HepG2 (cell line): ENCODE results near the gene TEDC1. TPM values are rescaled to one million over a fixed set of nuclear protein-coding genes. Genes with fewer than 3 reads are reported as not detected.

ENCODE experiments used
- HNRNPLL ChIP-seq: fragments of 200-400 bp; formaldehyde crosslinking; IDR thresholded peaks from 2 replicates; pipeline ENCODE4 v1.6.1; 2017; ENCODE audit warnings: mild to moderate bottlenecking, low read depth, low read length; ENCODE audit not compliant: poor library complexity, severe bottlenecking
- MTF1 ChIP-seq: sonication (generic); formaldehyde crosslinking; IDR thresholded peaks from 2 replicates; pipeline ENCODE4 v1.5.0; 2020; ENCODE audit warnings: missing genetic modification reagents
- PAWR ChIP-seq: sonication (generic); formaldehyde crosslinking; IDR thresholded peaks from 2 replicates; pipeline ENCODE4 v1.4.0; 2020; ENCODE audit warnings: missing genetic modification reagents, mild to moderate bottlenecking, borderline replicate concordance
- PHF5A ChIP-seq: IDR thresholded peaks from one replicate; pipeline ENCODE4 v1.6.1; 2018; ENCODE audit warnings: low read depth, missing genetic modification reagents; ENCODE audit not compliant: unreplicated experiment
- PITX1 ChIP-seq: sonication (generic); formaldehyde crosslinking; IDR thresholded peaks from 2 replicates; pipeline ENCODE4 v1.5.1; 2020; ENCODE audit warnings: mild to moderate bottlenecking, missing genetic modification reagents
- SOX13 ChIP-seq, 3 experiments: fragments of 450-650 bp in 1 of 3; sonication (generic) in 1 of 3; formaldehyde crosslinking in 1 of 3; IDR thresholded peaks in 2 of 3; conservative IDR thresholded peaks in 1 of 3; 2 replicates each; pipeline versions ENCODE4 v1.5.0 to v1.6.1; 2016 to 2020; ENCODE audit warnings: antibody characterized with exemption in 1 of 3, mild to moderate bottlenecking in 1 of 3, missing compliant biosample characterization in 1 of 3, missing genetic modification reagents in 1 of 3, moderate library complexity in 1 of 3
- SRSF1 ChIP-seq: fragments of 200-400 bp; formaldehyde crosslinking; optimal IDR thresholded peaks from 2 replicates; pipeline ENCODE3; 2017; ENCODE audit warnings: mild to moderate bottlenecking, low read depth, low read length, moderate library complexity
- ZC3H13 ChIP-seq: sonication (generic); formaldehyde crosslinking; IDR thresholded peaks from 2 replicates; pipeline ENCODE4 v1.8.1; 2023; ENCODE audit warnings: mild to moderate bottlenecking, missing genetic modification reagents, moderate library complexity
- ZNF180 ChIP-seq: sonication (generic); formaldehyde crosslinking; IDR thresholded peaks from 2 replicates; pipeline ENCODE4 v1.4.0; 2020; ENCODE audit warnings: low read depth, missing genetic modification reagents, borderline replicate concordance
- ZNF232 ChIP-seq: sonication (generic); formaldehyde crosslinking; IDR thresholded peaks from 2 replicates; pipeline ENCODE4 v1.4.0; 2020; ENCODE audit warnings: missing genetic modification reagents, borderline replicate concordance
- ZNF234 ChIP-seq: sonication (generic); formaldehyde crosslinking; conservative IDR thresholded peaks from 2 replicates; pipeline ENCODE4 v1.5.1; 2020; ENCODE audit warnings: mild to moderate bottlenecking, missing genetic modification reagents
- ZNF296 ChIP-seq: sonication (generic); formaldehyde crosslinking; conservative IDR thresholded peaks from 2 replicates; pipeline ENCODE4 v1.5.0; 2020; ENCODE audit warnings: mild to moderate bottlenecking, missing genetic modification reagents
- ZNF33A ChIP-seq: sonication (generic); formaldehyde crosslinking; IDR thresholded peaks from 2 replicates; pipeline ENCODE4 v1.5.1; 2020; ENCODE audit warnings: missing genetic modification reagents, mild to moderate bottlenecking, moderate library complexity, borderline replicate concordance
- ZNF775 ChIP-seq: sonication (generic); formaldehyde crosslinking; IDR thresholded peaks from 2 replicates; pipeline ENCODE4 v1.4.0; 2020; ENCODE audit warnings: missing genetic modification reagents, mild to moderate bottlenecking, moderate library complexity, borderline replicate concordance
- ZNF776 ChIP-seq: sonication (generic); formaldehyde crosslinking; IDR thresholded peaks from 2 replicates; pipeline ENCODE4 v1.4.0; 2020; ENCODE audit warnings: mild to moderate bottlenecking, missing genetic modification reagents
- polyA plus RNA-seq, 8 experiments: library from polyadenylated mRNA; depleted of rRNA in 3 of 8; stranded (reverse) in 7 of 8; unstranded in 1 of 8; fragments of >200 nt; fragmentation: Illumina TruSeq in 4 of 8; extraction: Trizol in 4 of 8; gene quantifications; 2 replicates each; pipeline versions ENCODE4 v1.2.1 to v1.2.3, GENCODE V29; 2011 to 2016; ENCODE audit warnings: low read depth in 4 of 8, missing spikeins in 1 of 8, mixed read lengths in 1 of 8; ENCODE audit not compliant: insufficient read depth in 1 of 8
- total RNA-seq, 5 experiments: library from RNA; depleted of rRNA; stranded (reverse); fragments of >200 nt; fragmentation: Illumina TruSeq; extraction: Trizol; gene quantifications; 2 replicates each; pipeline ENCODE4 v1.2.3, GENCODE V29; 2016; ENCODE audit warnings: low read depth in 1 of 5
- TF ChIP-seq, protein P1 (sequence below), 2 experiments: sonication (generic) in 1 of 2; formaldehyde crosslinking in 1 of 2; IDR thresholded peaks; 2 replicates each; pipeline versions ENCODE4 v1.6.1 to v1.9.0; 2014 to 2022; ENCODE audit warnings: antibody characterized with exemption in 1 of 2, borderline replicate concordance in 1 of 2, inconsistent platforms in 1 of 2, low read depth in 1 of 2, missing genetic modification reagents in 1 of 2
- TF ChIP-seq, protein P2 (sequence below): sonication (generic); formaldehyde crosslinking; IDR thresholded peaks from 2 replicates; pipeline ENCODE4 v1.4.0; 2020; ENCODE audit warnings: mild to moderate bottlenecking, missing genetic modification reagents

Gene TEDC1
- total and polyA plus RNA-seq, 2 of the 13 experiments (the other 11 are each of a cell fraction or from before 2014, with no cell fraction given): 5.7 to 27.4 TPM

DNA sequence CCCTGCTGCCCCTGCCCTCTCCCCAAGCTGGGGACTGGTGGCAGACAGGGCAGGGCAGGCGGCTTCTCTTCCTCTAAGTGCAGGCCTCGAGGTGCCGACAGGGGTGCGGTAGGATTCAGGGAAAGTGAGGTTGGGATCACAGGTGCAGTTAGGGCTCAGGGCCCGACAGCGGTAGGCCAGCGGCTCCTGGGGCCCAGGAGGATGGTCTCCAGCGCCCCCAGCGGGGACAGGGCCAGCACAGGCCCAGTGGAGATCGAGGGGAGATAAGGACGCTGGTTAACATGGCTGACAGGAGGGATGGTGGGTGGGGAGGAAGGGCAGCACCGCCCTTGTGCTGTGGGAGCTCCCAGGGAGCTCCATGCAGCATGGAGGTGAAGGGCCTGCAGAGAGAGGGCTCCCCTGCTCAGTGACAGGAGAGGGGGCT, 5.3 kb upstream of the TEDC1 start (continued):
- TF ChIP-seq SOX13 (IDR thresholded peaks at IDR 0.05) (no peak), SOX13 (CRISPR knock-in tag; conservative IDR thresholded peaks at IDR 0.05 in 1 of 2, IDR thresholded peaks at IDR 0.05 in 1 of 2) (peak in 1 of 2 experiments; percentile 22; a peak in 1 of 4 replicates), PITX1 (no peak), ZNF776 (CRISPR knock-in tag) (no peak), ZNF180 (CRISPR knock-in tag) (no peak), ZNF296 (no peak), ZC3H13 (CRISPR knock-in tag) (no peak), ZNF33A (no peak), MTF1 (no peak), ZNF232 (no peak), ZNF775 (CRISPR knock-in tag) (no peak), ZNF234 (no peak), SRSF1 (no peak), HNRNPLL (peak; percentile 37), PAWR (no peak), PHF5A (CRISPR knock-in tag) (peak; percentile 36)
- TF ChIP-seq, protein P1, sequence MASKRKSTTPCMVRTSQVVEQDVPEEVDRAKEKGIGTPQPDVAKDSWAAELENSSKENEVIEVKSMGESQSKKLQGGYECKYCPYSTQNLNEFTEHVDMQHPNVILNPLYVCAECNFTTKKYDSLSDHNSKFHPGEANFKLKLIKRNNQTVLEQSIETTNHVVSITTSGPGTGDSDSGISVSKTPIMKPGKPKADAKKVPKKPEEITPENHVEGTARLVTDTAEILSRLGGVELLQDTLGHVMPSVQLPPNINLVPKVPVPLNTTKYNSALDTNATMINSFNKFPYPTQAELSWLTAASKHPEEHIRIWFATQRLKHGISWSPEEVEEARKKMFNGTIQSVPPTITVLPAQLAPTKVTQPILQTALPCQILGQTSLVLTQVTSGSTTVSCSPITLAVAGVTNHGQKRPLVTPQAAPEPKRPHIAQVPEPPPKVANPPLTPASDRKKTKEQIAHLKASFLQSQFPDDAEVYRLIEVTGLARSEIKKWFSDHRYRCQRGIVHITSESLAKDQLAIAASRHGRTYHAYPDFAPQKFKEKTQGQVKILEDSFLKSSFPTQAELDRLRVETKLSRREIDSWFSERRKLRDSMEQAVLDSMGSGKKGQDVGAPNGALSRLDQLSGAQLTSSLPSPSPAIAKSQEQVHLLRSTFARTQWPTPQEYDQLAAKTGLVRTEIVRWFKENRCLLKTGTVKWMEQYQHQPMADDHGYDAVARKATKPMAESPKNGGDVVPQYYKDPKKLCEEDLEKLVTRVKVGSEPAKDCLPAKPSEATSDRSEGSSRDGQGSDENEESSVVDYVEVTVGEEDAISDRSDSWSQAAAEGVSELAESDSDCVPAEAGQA (IDR thresholded peaks at IDR 0.05; ENCODE audit: low read depth): 0 out of 2 replicates have a peak, but pooled peaks have one; percentile 26
- TF ChIP-seq, protein P1 (CRISPR knock-in tag; IDR thresholded peaks at IDR 0.05; ENCODE audit: borderline replicate concordance): no peak
- TF ChIP-seq, protein P2, sequence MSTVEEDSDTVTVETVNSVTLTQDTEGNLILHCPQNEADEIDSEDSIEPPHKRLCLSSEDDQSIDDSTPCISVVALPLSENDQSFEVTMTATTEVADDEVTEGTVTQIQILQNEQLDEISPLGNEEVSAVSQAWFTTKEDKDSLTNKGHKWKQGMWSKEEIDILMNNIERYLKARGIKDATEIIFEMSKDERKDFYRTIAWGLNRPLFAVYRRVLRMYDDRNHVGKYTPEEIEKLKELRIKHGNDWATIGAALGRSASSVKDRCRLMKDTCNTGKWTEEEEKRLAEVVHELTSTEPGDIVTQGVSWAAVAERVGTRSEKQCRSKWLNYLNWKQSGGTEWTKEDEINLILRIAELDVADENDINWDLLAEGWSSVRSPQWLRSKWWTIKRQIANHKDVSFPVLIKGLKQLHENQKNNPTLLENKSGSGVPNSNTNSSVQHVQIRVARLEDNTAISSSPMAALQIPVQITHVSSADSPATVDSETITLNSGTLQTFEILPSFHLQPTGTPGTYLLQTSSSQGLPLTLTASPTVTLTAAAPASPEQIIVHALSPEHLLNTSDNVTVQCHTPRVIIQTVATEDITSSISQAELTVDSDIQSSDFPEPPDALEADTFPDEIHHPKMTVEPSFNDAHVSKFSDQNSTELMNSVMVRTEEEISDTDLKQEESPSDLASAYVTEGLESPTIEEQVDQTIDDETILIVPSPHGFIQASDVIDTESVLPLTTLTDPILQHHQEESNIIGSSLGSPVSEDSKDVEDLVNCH (CRISPR knock-in tag): no peak
